ENCODE results near the gene EMC10.
A peak's percentile ranks its signal among the peaks of the same experiment; 100 is the strongest.

DNA sequence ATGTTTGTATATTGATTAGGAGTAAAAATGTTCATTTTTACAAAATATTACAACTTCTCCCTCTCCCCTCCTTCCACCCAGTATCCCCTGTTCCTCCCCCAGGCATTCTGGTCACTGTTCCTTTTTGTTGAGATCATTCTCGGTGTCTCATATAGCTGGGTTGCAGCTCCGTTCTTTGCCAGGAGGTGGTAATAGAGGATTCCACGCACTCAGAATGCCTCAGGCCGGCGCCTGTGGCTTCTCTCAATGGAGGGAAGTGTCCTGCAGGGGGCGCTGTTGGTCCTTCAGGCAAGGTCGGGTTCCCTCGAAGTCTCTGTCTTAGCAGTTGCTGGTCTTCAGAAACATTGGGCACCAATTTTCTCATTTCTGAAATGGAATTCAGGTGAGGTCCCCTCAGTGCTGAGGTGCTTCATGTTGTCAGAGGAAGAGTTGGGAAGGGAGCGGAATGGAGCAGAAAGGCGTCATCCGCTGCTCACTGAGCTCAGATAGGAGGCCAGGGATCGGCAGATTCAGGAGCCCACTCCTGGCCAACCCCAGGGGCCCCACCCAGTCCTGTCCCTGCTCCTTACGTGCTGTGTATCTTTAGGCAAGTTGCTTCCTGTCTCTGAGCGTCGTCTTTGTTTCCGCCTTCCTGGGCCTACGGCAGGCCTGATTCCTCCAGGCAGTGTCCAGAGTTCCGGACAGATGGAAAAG, 10.7 kb downstream of the EMC10 start:
- TF ChIP-seq, protein P1, sequence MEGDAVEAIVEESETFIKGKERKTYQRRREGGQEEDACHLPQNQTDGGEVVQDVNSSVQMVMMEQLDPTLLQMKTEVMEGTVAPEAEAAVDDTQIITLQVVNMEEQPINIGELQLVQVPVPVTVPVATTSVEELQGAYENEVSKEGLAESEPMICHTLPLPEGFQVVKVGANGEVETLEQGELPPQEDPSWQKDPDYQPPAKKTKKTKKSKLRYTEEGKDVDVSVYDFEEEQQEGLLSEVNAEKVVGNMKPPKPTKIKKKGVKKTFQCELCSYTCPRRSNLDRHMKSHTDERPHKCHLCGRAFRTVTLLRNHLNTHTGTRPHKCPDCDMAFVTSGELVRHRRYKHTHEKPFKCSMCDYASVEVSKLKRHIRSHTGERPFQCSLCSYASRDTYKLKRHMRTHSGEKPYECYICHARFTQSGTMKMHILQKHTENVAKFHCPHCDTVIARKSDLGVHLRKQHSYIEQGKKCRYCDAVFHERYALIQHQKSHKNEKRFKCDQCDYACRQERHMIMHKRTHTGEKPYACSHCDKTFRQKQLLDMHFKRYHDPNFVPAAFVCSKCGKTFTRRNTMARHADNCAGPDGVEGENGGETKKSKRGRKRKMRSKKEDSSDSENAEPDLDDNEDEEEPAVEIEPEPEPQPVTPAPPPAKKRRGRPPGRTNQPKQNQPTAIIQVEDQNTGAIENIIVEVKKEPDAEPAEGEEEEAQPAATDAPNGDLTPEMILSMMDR (conservative IDR thresholded peaks at IDR 0.05; ENCODE audit: low read depth, low read length): peak; percentile 67
- TF ChIP-seq EZH2 (IDR thresholded peaks at IDR 0.05; ENCODE audit: borderline replicate concordance, low read depth, low read length, poor library complexity, severe bottlenecking): no peak
